SK-N-SH (cell line): ENCODE measurements around the gene CBFA2T2. TPM values are rescaled to one million over a fixed set of nuclear protein-coding genes. Genes with fewer than 3 reads are reported as not detected.

Source experiments
- CTCF ChIA-PET: fragments of 300-600, 350-600 bp; formaldehyde crosslinking; extraction: SDS; loops from one replicate; lab custom pipeline; 2021; lab: Yijun Ruan, JAX
- POLR2A ChIA-PET: fragments of 350-600 bp; sonication (Branson Sonifier 250); formaldehyde crosslinking; extraction: SDS; loops from one replicate; lab custom pipeline; 2020; ENCODE audit warnings: antibody characterized with exemption, inconsistent platforms; lab: Yijun Ruan, JAX
- DNase-seq: peaks from one replicate; pipeline ENCODE4 v3.0.0; 2012
- H2AFZ ChIP-seq: fragments of 200-600 bp; sonication (generic); 2 replicates; pipeline ENCODE4 v1.8.1; 2016; ENCODE audit warnings: antibody characterized with exemption, mild to moderate bottlenecking, low read depth
- H3F3A ChIP-seq: fragments of 200-600 bp; sonication (generic); replicated peaks from 2 replicates; pipeline ENCODE3; 2016; ENCODE audit warnings: antibody characterized with exemption, mild to moderate bottlenecking; ENCODE audit not compliant: insufficient read depth
- H3K27ac ChIP-seq, 2 experiments: fragments of 200-500 bp in 1 of 2; fragments of 200-600 bp in 1 of 2; sonication (Bioruptor generic) in 1 of 2; sonication (generic), shearing (Covaris generic) in 1 of 2; 2 replicates each; pipeline versions ENCODE4 v1.5.1 to v1.6.1; 2014 to 2016; ENCODE audit warnings: low read depth in 2 of 2, inconsistent platforms in 1 of 2, low read length in 1 of 2, mild to moderate bottlenecking in 1 of 2, mixed read lengths in 1 of 2
- H3K27me3 ChIP-seq: fragments of 200-600 bp; sonication (generic), shearing (Covaris generic); 2 replicates; pipeline ENCODE4 v1.6.1; 2016; ENCODE audit warnings: mixed run types; ENCODE audit not compliant: insufficient read depth
- H3K36me3 ChIP-seq, 2 experiments: fragments of 200-500 bp in 1 of 2; fragments of 200-600 bp in 1 of 2; sonication (Bioruptor generic) in 1 of 2; sonication (generic) in 1 of 2; replicated peaks in 1 of 2; 2 replicates each; pipeline versions ENCODE3 to v1.5.1; 2014 to 2016; ENCODE audit warnings: low read length in 1 of 2, mild to moderate bottlenecking in 1 of 2; ENCODE audit not compliant: insufficient read depth in 2 of 2, control insufficient read depth in 1 of 2
- H3K4me1 ChIP-seq, 2 experiments: fragments of 200-500 bp in 1 of 2; fragments of 200-600 bp in 1 of 2; sonication (Bioruptor generic) in 1 of 2; sonication (generic), shearing (Covaris generic) in 1 of 2; 2 replicates each; pipeline versions ENCODE4 v1.5.1 to v1.6.1; 2014 to 2016; ENCODE audit warnings: low read depth in 1 of 2, low read length in 1 of 2, mixed run types in 1 of 2; ENCODE audit not compliant: insufficient read depth in 2 of 2, control insufficient read depth in 1 of 2
- H3K4me2 ChIP-seq: fragments of 200-600 bp; sonication (generic), shearing (Covaris generic); 2 replicates; pipeline ENCODE4 v1.6.1; 2017; ENCODE audit warnings: mixed run types
- H3K4me3 ChIP-seq, 2 experiments: fragments of 200-500 bp in 1 of 2; fragments of 200-600 bp in 1 of 2; sonication (Bioruptor generic) in 1 of 2; sonication (generic), shearing (Covaris generic) in 1 of 2; 2 replicates each; pipeline versions ENCODE4 v1.5.1 to v1.8.1; 2014 to 2016; ENCODE audit warnings: low read depth in 2 of 2, inconsistent platforms in 1 of 2, low read length in 1 of 2, mild to moderate bottlenecking in 1 of 2, mixed read lengths in 1 of 2, moderate library complexity in 1 of 2
- H3K79me2 ChIP-seq: fragments of 200-600 bp; sonication (generic); 2 replicates; pipeline ENCODE4 v1.8.1; 2017; ENCODE audit warnings: mild to moderate bottlenecking; ENCODE audit not compliant: insufficient read depth
- H3K9ac ChIP-seq: fragments of 200-600 bp; sonication (generic); 2 replicates; pipeline ENCODE4 v1.6.1; 2017; ENCODE audit warnings: mixed run types
- H3K9me2 ChIP-seq: fragments of 200-600 bp; sonication (generic); 2 replicates; pipeline ENCODE4 v1.6.1; 2017; ENCODE audit warnings: mixed run types
- H3K9me3 ChIP-seq: fragments of 200-600 bp; sonication (generic); 2 replicates; pipeline ENCODE4 v1.6.1; 2017; ENCODE audit warnings: mixed run types, mild to moderate bottlenecking, moderate library complexity
- H4K20me1 ChIP-seq: fragments of 200-600 bp; sonication (generic); 2 replicates; pipeline ENCODE4 v1.6.1; 2017; ENCODE audit warnings: mild to moderate bottlenecking, mixed run types; ENCODE audit not compliant: insufficient read depth
- CHD2 ChIP-seq: fragments of 150-350 bp; IDR thresholded peaks from 2 replicates; pipeline ENCODE4 v1.6.1; 2018; ENCODE audit warnings: low read length; ENCODE audit not compliant: partially characterized antibody
- EP300 ChIP-seq, 2 experiments: IDR thresholded peaks; 2 replicates each; pipeline versions ENCODE4 v1.4.0 to v1.6.1; 2012; ENCODE audit warnings: borderline replicate concordance in 1 of 2, low read depth in 1 of 2, low read length in 1 of 2
- EZH2phosphoT487 ChIP-seq: fragments of 200-600 bp; sonication (generic); IDR thresholded peaks from 2 replicates; pipeline ENCODE4 v1.6.1; 2017; ENCODE audit warnings: low read depth, mixed run types, mild to moderate bottlenecking, antibody characterized with exemption, moderate library complexity, borderline replicate concordance
- FOSL2 ChIP-seq: IDR thresholded peaks from 2 replicates; pipeline ENCODE4 v1.4.0; 2012; ENCODE audit warnings: low read depth, mild to moderate bottlenecking, moderate library complexity, borderline replicate concordance
- FOXM1 ChIP-seq: IDR thresholded peaks from 2 replicates; pipeline ENCODE4 v1.4.0; 2012; ENCODE audit warnings: low read depth, mild to moderate bottlenecking
- GATA2 ChIP-seq: sonication (generic); formaldehyde crosslinking; IDR thresholded peaks from 2 replicates; pipeline ENCODE4 v1.5.0; 2020; ENCODE audit warnings: mild to moderate bottlenecking, missing genetic modification reagents
- JUND ChIP-seq: IDR thresholded peaks from 2 replicates; pipeline ENCODE4 v1.4.0; 2012
- MAX ChIP-seq: IDR thresholded peaks from 2 replicates; pipeline ENCODE4 v1.4.0; 2012; ENCODE audit warnings: low read depth
- MEF2A ChIP-seq: IDR thresholded peaks from 2 replicates; pipeline ENCODE4 v1.4.0; 2012; ENCODE audit warnings: low read depth, borderline replicate concordance
- MXI1 ChIP-seq: IDR thresholded peaks from 2 replicates; pipeline ENCODE4 v1.6.1; 2012; ENCODE audit warnings: mild to moderate bottlenecking, low read depth, low read length, improper control_type of control experiment
- PBX3 ChIP-seq: IDR thresholded peaks from 2 replicates; pipeline ENCODE4; 2012
- RAD21 ChIP-seq: IDR thresholded peaks from 2 replicates; pipeline ENCODE4 v1.6.1; 2012; ENCODE audit warnings: mild to moderate bottlenecking, low read length
- RCOR1 ChIP-seq: fragments of 150-350 bp; IDR thresholded peaks from 2 replicates; pipeline ENCODE4 v1.6.1; 2017; ENCODE audit warnings: antibody characterized with exemption, low read length
- RXRA ChIP-seq: IDR thresholded peaks from 2 replicates; pipeline ENCODE4 v1.4.0; 2012; ENCODE audit warnings: low read depth, mild to moderate bottlenecking, borderline replicate concordance
- SMC3 ChIP-seq: IDR thresholded peaks from 2 replicates; pipeline ENCODE4 v1.6.1; 2012; ENCODE audit warnings: low read depth, low read length, improper control_type of control experiment
- TCF12 ChIP-seq: IDR thresholded peaks from 2 replicates; pipeline ENCODE4 v1.4.0; 2012
- USF2 ChIP-seq: fragments of 150-350 bp; IDR thresholded peaks from 2 replicates; pipeline ENCODE4 v1.6.1; 2017; ENCODE audit warnings: antibody characterized with exemption, low read length, low read depth, borderline replicate concordance
- ZBTB33 ChIP-seq: IDR thresholded peaks from 2 replicates; pipeline ENCODE4 v1.4.0; 2012; ENCODE audit warnings: low read depth, borderline replicate concordance
- WGBS: methylation state at CpG from one replicate; pipeline ENCODE4 v1.1.6; 2017; ENCODE audit warnings: low lambda C conversion rate; 5-methylcytosine and 5-hydroxymethylcytosine counted together
- polyA plus RNA-seq, 3 experiments: library from polyadenylated mRNA; depleted of rRNA; stranded (reverse); fragments of >200 nt; gene quantifications; 2 replicates each; pipeline ENCODE4 v1.2.3, GENCODE V29; 2012

The CBFA2T2 gene
- polyA plus RNA-seq, 1 of the 3 experiments (the other 2 are of a cell fraction): 11.0 TPM

- TF ChIP-seq PBX3: no peak
- TF ChIP-seq EZH2phosphoT487: no peak
- no peak for TF ChIP-seq TCF12
- TF ChIP-seq FOXM1: no peak
- no peak for TF ChIP-seq RXRA
- TF ChIP-seq GATA2 (CRISPR knock-in tag): no peak
- TF ChIP-seq ZBTB33: no peak
These were observed 181.0 kb downstream of the CBFA2T2 start (continued) for GRCh38 chr20:33670715-33671499.

GRCh38 chr20:33671573-33672288 is 181.8 kb downstream of the CBFA2T2 start:
- no peak for TF ChIP-seq USF2
- no peak for TF ChIP-seq MXI1
- TF ChIP-seq JUND: no peak
- no peak for TF ChIP-seq MAX
- TF ChIP-seq FOSL2: no peak
- no peak for TF ChIP-seq CHD2
- TF ChIP-seq RAD21: no peak
- no peak for TF ChIP-seq MEF2A
- TF ChIP-seq RCOR1: no peak
- TF ChIP-seq SMC3: no peak
- TF ChIP-seq EZH2phosphoT487: no peak
- no peak for TF ChIP-seq GATA2 (CRISPR knock-in tag)
- no peak for TF ChIP-seq EP300 (IDR thresholded peaks at IDR 0.05; ENCODE audit: borderline replicate concordance in 1 of 2, low read depth in 1 of 2, low read length in 1 of 2)
- 90% methylated on average over 4 of the region's 8 CpGs for WGBS
- peaks cover 8 to 17% of the 10 kb centered on the region in 2 experiments for H3K36me3 ChIP-seq
- peaks cover 22% of the 10 kb centered on the region for H3F3A ChIP-seq
- no peaks in the 10 kb centered on the region for H3K9me2 ChIP-seq
- no peak overlapping the region for H2AFZ ChIP-seq
- no peak overlapping the region for H3K4me3 ChIP-seq
- peaks cover 10% of the 10 kb centered on the region; the same call in 1 of the 2 replicates for H3K79me2 ChIP-seq
- H3K27ac ChIP-seq: no peak overlapping the region
- peaks cover 8 to 44% of the 10 kb centered on the region in 2 experiments; a peak in 2 of 4 replicates for H3K4me1 ChIP-seq
- H3K9ac ChIP-seq: no peak overlapping the region
- peak overlapping the region; percentile 99; the same call in 1 of the 2 replicates for H3K4me2 ChIP-seq
- no peaks in the 10 kb centered on the region for H3K9me3 ChIP-seq
- H4K20me1 ChIP-seq: 0 out of 2 replicates have a peak, but pooled peaks cover 4% of the 10 kb centered on the region
- ChIA-PET POLR2A (no interaction called here), CTCF (interaction anchor here (1.0 to 10.6 kb wide), 5 partner anchors 13 to 214 kb away, joined by 4 to 114 read pairs (median 6); partner anchors contain the start of gene ZNF341)
- no peaks in the 10 kb centered on the region for H3K27me3 ChIP-seq
- no peak for DNase-seq
